Gastroesophageal sphincter (tissue), 3 donors: ENCODE results near the gene FBLN1.

Source experiments
- POLR2AphosphoS5 ChIP-seq: sonication (generic); formaldehyde crosslinking; IDR thresholded peaks from one replicate; pipeline ENCODE4 v1.6.1; 2017; ENCODE audit warnings: antibody characterized with exemption
- TF ChIP-seq, protein P1 (sequence below), 4 experiments: fragments of 200-600 bp in 2 of 4; fragments of 450-650 bp in 2 of 4; sonication (generic) in 1 of 4; IDR thresholded peaks; one replicate each; pipeline ENCODE4 v1.5.1; 2017 to 2019; ENCODE audit warnings: antibody characterized with exemption in 4 of 4, mild to moderate bottlenecking in 2 of 4, moderate library complexity in 2 of 4

DNA sequence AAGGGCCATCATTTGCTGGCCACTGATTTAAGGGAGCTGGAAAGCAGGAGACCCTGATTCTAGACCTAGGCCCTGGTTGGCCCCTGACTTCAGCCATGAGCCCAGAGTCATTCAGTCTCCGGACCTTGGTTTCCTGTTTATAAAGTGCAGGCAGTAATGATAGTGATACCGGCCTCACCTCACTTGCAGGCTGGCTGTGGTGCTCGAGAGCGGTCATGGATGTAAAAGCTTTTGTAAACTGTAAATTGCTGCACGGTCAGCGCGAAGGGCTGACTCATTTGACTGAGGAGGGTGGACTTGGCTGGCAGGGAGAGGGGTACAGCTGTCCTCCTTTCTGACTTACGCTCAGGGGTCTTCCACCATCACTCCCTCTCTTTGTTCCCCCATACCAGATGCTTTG is 37.4 kb downstream of the FBLN1 start:
- TF ChIP-seq, protein P1, sequence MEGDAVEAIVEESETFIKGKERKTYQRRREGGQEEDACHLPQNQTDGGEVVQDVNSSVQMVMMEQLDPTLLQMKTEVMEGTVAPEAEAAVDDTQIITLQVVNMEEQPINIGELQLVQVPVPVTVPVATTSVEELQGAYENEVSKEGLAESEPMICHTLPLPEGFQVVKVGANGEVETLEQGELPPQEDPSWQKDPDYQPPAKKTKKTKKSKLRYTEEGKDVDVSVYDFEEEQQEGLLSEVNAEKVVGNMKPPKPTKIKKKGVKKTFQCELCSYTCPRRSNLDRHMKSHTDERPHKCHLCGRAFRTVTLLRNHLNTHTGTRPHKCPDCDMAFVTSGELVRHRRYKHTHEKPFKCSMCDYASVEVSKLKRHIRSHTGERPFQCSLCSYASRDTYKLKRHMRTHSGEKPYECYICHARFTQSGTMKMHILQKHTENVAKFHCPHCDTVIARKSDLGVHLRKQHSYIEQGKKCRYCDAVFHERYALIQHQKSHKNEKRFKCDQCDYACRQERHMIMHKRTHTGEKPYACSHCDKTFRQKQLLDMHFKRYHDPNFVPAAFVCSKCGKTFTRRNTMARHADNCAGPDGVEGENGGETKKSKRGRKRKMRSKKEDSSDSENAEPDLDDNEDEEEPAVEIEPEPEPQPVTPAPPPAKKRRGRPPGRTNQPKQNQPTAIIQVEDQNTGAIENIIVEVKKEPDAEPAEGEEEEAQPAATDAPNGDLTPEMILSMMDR (IDR thresholded peaks at IDR 0.05): no peak
- TF ChIP-seq POLR2AphosphoS5: no peak
